Activated CD8-positive, alpha-beta T cell treated with anti-CD3 and anti-CD28 coated beads for 36 hours (primary cell): ENCODE data around the gene MAEL. TPM values are rescaled to one million over a fixed set of nuclear protein-coding genes. Genes with fewer than 3 reads are reported as not detected.

Source experiments
- ATAC-seq: fragments of 200-7000 bp; cut with Tn5 transposase; one replicate; pipeline ENCODE4 v1.10.0; 2021; ENCODE audit warnings: mild to moderate bottlenecking, moderate library complexity
- CTCF ChIA-PET: fragments of 350-600 bp; sonication (Branson Sonifier 250); formaldehyde crosslinking; loops from one replicate; lab custom pipeline; 2021; ENCODE audit warnings: antibody characterized with exemption; lab: Charles Lee
- POLR2A ChIA-PET: fragments of 350-600 bp; sonication (Branson Sonifier 250); formaldehyde crosslinking; loops from one replicate; lab custom pipeline; 2021; ENCODE audit warnings: antibody characterized with exemption; lab: Charles Lee
- DNase-seq: peaks from one replicate; pipeline ENCODE4 v3.0.0-alpha.2; 2020
- H3K27ac Mint-ChIP-seq: one replicate; pipeline ENCODE4 v1.8.0; 2021; ENCODE audit warnings: mild to moderate bottlenecking, mixed read lengths
- H3K27me3 Mint-ChIP-seq: one replicate; pipeline ENCODE4 v1.8.0; 2021; ENCODE audit warnings: mixed read lengths
- H3K36me3 Mint-ChIP-seq: one replicate; pipeline ENCODE4 v1.8.0; 2021; ENCODE audit warnings: low read depth, mixed read lengths
- H3K4me1 Mint-ChIP-seq: one replicate; pipeline ENCODE4 v1.8.0; 2021; ENCODE audit warnings: low read depth, mixed read lengths
- H3K4me3 Mint-ChIP-seq: one replicate; pipeline ENCODE4 v1.8.0; 2021; ENCODE audit warnings: mild to moderate bottlenecking, moderate library complexity, mixed read lengths
- H3K9me3 Mint-ChIP-seq: one replicate; pipeline ENCODE4 v1.8.0; 2021; ENCODE audit warnings: mixed read lengths
- intact Hi-C: fragments of 100-400 bp; cut with micrococcal nuclease; formaldehyde crosslinking; loops from one replicate; pipeline ENCODE4 v1.10.0; 2022
- total RNA-seq, 2 experiments: library from RNA; stranded (reverse); gene quantifications; one replicate each; pipeline ENCODE4 v1.2.3, GENCODE V29; 2021
- TF ChIP-seq, protein P1 (sequence below): fragments of 200-600 bp; IDR thresholded peaks from one replicate; pipeline ENCODE4 v1.8.0; 2022; ENCODE audit warnings: antibody characterized with exemption, mild to moderate bottlenecking

MAEL gene
- total RNA-seq, 2 experiments from 2014 or later: 0.29 TPM; not detected in 1

DNA sequence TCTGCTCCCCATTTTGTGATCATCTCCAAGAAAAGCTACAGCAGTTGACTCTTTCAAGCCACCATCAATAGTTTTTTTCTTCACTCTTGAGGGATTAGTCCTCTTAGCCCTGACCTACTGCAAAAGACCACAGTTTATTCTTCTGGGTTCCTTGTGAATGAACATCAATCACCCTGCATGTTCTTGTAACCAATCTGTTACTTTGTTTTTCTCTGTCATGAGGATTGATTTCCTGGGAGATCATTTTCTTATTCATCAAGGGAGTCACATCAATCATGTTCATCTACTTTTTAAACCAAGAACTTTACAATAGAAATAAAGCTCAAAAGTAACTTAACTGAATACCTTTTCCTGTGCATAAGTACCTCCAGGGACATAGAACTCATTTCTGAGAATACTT lies 35.6 kb upstream of the MAEL start:
- intact Hi-C loops: no loop called here
- Mint-ChIP-seq H3K9me3 (no peaks in the 10 kb centered on the region), H3K27ac (no peak overlapping the region), H3K4me3 (no peak overlapping the region), H3K27me3 (peaks cover 12% of the 10 kb centered on the region), H3K36me3 (peaks cover 1% of the 10 kb centered on the region), H3K4me1 (peaks cover 13% of the 10 kb centered on the region)
- ATAC-seq (no peak), DNase-seq (no peak)
- ChIA-PET POLR2A (no interaction called here), CTCF (interaction anchor here (0.8 kb wide), 1 partner anchor 11 kb away, joined by 3 read pairs; no protein-coding TSS in a partner anchor)
- TF ChIP-seq, protein P1, sequence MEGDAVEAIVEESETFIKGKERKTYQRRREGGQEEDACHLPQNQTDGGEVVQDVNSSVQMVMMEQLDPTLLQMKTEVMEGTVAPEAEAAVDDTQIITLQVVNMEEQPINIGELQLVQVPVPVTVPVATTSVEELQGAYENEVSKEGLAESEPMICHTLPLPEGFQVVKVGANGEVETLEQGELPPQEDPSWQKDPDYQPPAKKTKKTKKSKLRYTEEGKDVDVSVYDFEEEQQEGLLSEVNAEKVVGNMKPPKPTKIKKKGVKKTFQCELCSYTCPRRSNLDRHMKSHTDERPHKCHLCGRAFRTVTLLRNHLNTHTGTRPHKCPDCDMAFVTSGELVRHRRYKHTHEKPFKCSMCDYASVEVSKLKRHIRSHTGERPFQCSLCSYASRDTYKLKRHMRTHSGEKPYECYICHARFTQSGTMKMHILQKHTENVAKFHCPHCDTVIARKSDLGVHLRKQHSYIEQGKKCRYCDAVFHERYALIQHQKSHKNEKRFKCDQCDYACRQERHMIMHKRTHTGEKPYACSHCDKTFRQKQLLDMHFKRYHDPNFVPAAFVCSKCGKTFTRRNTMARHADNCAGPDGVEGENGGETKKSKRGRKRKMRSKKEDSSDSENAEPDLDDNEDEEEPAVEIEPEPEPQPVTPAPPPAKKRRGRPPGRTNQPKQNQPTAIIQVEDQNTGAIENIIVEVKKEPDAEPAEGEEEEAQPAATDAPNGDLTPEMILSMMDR: no peak

DNA sequence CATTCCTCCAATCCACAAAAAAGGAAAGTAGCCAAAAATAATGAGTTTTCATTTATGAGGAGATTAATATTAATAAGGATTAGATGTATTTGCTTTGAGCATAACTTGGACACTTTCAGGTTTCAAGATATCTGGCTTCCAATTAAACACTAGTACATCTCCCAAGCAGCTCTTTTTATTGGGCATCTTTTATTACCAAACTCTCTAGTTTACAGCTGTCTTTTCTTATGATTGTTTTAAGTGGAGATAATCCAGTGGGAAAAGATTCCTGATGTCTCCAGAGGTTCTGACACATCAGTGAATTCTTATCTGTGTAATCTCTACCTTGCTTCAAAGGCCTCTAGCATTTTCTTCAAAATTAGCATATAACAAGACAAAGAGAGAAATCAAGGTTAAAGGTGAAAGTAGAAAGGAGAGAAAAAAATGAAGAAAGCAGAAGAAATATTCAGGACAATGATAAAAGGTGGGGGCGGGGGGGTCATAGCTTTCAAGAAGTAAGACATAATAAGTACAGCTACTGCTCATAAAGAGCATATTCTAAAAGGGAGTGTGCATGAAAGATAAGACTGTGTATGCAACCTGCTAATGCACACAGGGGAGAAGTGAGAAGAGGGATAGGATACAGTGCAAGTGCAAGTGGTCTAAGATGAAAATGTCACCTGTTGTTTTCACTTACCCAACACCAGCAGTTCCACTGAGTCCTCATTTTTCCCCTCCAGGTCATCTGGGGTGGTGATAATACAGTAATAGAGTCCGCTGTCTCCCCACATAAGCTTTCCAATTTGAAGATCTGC lies 32.8 kb upstream of the MAEL start:
- peaks cover 23% of the 10 kb centered on the region for H3K27me3 Mint-ChIP-seq
- DNase-seq (no peak), ATAC-seq (no peak)
- peaks cover 3% of the 10 kb centered on the region for H3K36me3 Mint-ChIP-seq
- H3K4me1 Mint-ChIP-seq: peaks cover 13% of the 10 kb centered on the region
- no peak overlapping the region for H3K4me3 Mint-ChIP-seq
- CTCF ChIA-PET: interaction anchor here (1.1 kb wide), 1 partner anchor 46 kb away, joined by 3 read pairs; no protein-coding TSS in a partner anchor
- POLR2A ChIA-PET: interaction anchor here (1.6 kb wide), 1 partner anchor 17 kb away, joined by 4 read pairs; no protein-coding TSS in a partner anchor
- TF ChIP-seq, protein P1: no peak
- intact Hi-C loops: no loop called here
- no peak overlapping the region for H3K27ac Mint-ChIP-seq
- H3K9me3 Mint-ChIP-seq: no peaks in the 10 kb centered on the region

DNA sequence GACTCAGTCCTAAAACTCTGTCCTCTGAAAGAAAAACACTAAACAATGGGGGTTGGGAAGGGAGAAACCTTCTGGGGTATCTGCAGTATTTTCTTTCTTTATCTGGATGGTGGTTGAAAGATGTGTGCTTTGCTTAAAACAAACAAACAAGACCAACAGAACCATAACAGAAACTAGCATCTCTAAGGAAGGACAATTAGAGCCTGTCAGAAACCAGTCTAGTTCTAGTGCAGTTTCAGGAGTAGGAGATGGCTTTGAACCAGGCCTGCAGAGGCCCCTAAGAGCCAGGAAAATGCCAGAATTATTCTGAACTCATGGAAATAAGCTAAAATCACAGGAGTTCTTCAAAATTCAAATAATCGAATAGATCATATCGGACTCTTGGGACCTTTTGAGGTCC lies 32.2 kb upstream of the MAEL start:
- ATAC-seq (no peak), DNase-seq (no peak)
- ChIA-PET CTCF (interaction anchor here (1.1 kb wide), 1 partner anchor 46 kb away, joined by 3 read pairs; no protein-coding TSS in a partner anchor), POLR2A (interaction anchor here (1.6 kb wide), 1 partner anchor 17 kb away, joined by 4 read pairs; no protein-coding TSS in a partner anchor)
- Mint-ChIP-seq H3K27ac (no peak overlapping the region), H3K36me3 (peaks cover 3% of the 10 kb centered on the region), H3K4me3 (no peak overlapping the region), H3K27me3 (peaks cover 24% of the 10 kb centered on the region), H3K4me1 (peaks cover 13% of the 10 kb centered on the region), H3K9me3 (no peaks in the 10 kb centered on the region)
- TF ChIP-seq, protein P1: no peak
- intact Hi-C loops: no loop called here

DNA sequence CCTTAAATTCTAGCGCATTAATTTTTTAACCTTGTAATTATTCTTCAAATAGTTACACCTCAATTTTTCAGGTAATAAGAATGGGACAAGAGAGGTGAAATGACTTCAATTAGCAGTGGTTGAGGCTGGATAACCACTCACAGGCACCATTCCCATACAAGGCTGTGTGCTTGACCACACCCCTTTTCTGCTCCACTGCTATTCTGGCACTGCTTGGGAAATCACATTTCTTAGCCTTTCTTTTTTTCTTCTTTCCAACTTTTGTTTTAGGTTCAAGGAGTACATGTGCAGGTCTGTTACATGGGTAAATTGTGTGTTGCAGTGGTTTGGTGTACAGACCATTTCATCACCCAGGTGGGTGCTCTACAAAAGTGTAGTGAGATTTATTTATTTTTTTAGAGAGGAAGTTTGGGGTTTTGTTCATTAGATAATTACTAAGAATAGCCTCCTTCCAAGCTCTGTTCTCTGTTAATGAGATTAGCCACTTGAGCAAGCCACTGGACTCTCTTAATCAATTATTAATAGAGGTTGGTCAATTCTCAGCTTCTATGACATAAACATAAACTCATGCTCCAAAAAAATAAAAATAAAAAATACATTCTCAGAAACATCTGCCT lies 28.1 kb upstream of the MAEL start:
- DNase-seq (no peak), ATAC-seq (no peak)
- H3K4me3 Mint-ChIP-seq: no peak overlapping the region
- ChIA-PET CTCF (no interaction called here), POLR2A (interaction anchor here (1.0 kb wide), 1 partner anchor 92 kb away, joined by 4 read pairs; no protein-coding TSS in a partner anchor)
- H3K9me3 Mint-ChIP-seq: no peaks in the 10 kb centered on the region
- H3K4me1 Mint-ChIP-seq: peaks cover 2% of the 10 kb centered on the region
- peaks cover 3% of the 10 kb centered on the region for H3K36me3 Mint-ChIP-seq
- H3K27ac Mint-ChIP-seq: no peak overlapping the region
- intact Hi-C loops: no loop called here
- TF ChIP-seq, protein P1: no peak
- peaks cover 16% of the 10 kb centered on the region for H3K27me3 Mint-ChIP-seq
